ENCODE results near the gene EML6. TPM values are rescaled to one million over a fixed set of nuclear protein-coding genes. Genes with fewer than 3 reads are reported as not detected.

The EML6 gene
- polyA plus RNA-seq, 1 of the 3 experiments (the other 2 are of a cell fraction): 1.1 TPM

GRCh38 chr2:54906716-54907115 is 183.3 kb downstream of the EML6 start:
- POLR2A ChIA-PET: no interaction called here
- 78% methylated on average over 3 of the region's 3 CpGs for WGBS (ENCODE audit: low lambda C conversion rate)

GRCh38 chr2:54907663-54908062 is 184.2 kb downstream of the EML6 start:
- Histone ChIP-seq H3K4me2 (no peak overlapping the region), H3K27me3 (ENCODE audit: insufficient read depth) (no peaks in the 10 kb centered on the region), H3F3A (replicated peaks; ENCODE audit: insufficient read depth) (peaks cover 33% of the 10 kb centered on the region), H3K9me3 (no peaks in the 10 kb centered on the region), H4K20me1 (ENCODE audit: insufficient read depth) (no peaks in the 10 kb centered on the region), H2AFZ (ENCODE audit: low read depth) (no peak overlapping the region), H3K27ac (ENCODE audit: low read depth in 2 of 2, low read length in 1 of 2) (no peak overlapping the region), H3K4me1 (ENCODE audit: control insufficient read depth in 1 of 2, insufficient read depth in 2 of 2, low read depth in 1 of 2, low read length in 1 of 2) (peaks cover 7 to 24% of the 10 kb centered on the region in 2 experiments), H3K36me3 (replicated peaks in 1 of 2; ENCODE audit: control insufficient read depth in 1 of 2, insufficient read depth in 2 of 2, low read length in 1 of 2) (no peaks in the 10 kb centered on the region), H3K4me3 (ENCODE audit: low read depth in 2 of 2, low read length in 1 of 2) (no peak overlapping the region), H3K9ac (no peak overlapping the region), H3K9me2 (no peaks in the 10 kb centered on the region), H3K79me2 (ENCODE audit: insufficient read depth) (no peaks in the 10 kb centered on the region)
- DNase-seq: no peak
- ChIA-PET CTCF (interaction anchor here (0.7 kb wide), 1 partner anchor 8 kb away, joined by 4 read pairs; no protein-coding TSS in a partner anchor), POLR2A (no interaction called here)
- 100% methylated on average over 1 of the region's 1 CpG for WGBS (ENCODE audit: low lambda C conversion rate)
- TF ChIP-seq ELF1 (IDR thresholded peaks at IDR 0.05) (no peak), JUND (IDR thresholded peaks at IDR 0.05) (no peak), FOXM1 (IDR thresholded peaks at IDR 0.05; ENCODE audit: low read depth) (no peak), GABPA (IDR thresholded peaks at IDR 0.05; ENCODE audit: low read depth) (no peak), RXRA (IDR thresholded peaks at IDR 0.05; ENCODE audit: borderline replicate concordance, low read depth) (no peak)

More at GRCh38 chr2:54906716-54907115, 183.3 kb downstream of the EML6 start:
- H3K9ac ChIP-seq: no peak overlapping the region
- no peaks in the 10 kb centered on the region for H3K36me3 ChIP-seq (replicated peaks in 1 of 2; ENCODE audit: control insufficient read depth in 1 of 2, insufficient read depth in 2 of 2, low read length in 1 of 2)
- no peak for DNase-seq
- no peak overlapping the region for H3K4me3 ChIP-seq (ENCODE audit: low read depth in 2 of 2, low read length in 1 of 2)
- no peak for TF ChIP-seq RXRA (IDR thresholded peaks at IDR 0.05; ENCODE audit: borderline replicate concordance, low read depth)
- no peak for TF ChIP-seq RAD21 (IDR thresholded peaks at IDR 0.05; ENCODE audit: low read length)
- TF ChIP-seq NFIC (IDR thresholded peaks at IDR 0.05; ENCODE audit: borderline replicate concordance): no peak
- no peak for TF ChIP-seq REST (IDR thresholded peaks at IDR 0.05; ENCODE audit: low read depth, low read length)
- TF ChIP-seq SMC3 (IDR thresholded peaks at IDR 0.05; ENCODE audit: low read depth, low read length): no peak
- no peak for TF ChIP-seq MAX (IDR thresholded peaks at IDR 0.05; ENCODE audit: low read depth)
- no peak for TF ChIP-seq GATA2 (CRISPR knock-in tag; IDR thresholded peaks at IDR 0.05)
- peaks cover 7 to 24% of the 10 kb centered on the region in 2 experiments for H3K4me1 ChIP-seq (ENCODE audit: control insufficient read depth in 1 of 2, insufficient read depth in 2 of 2, low read depth in 1 of 2, low read length in 1 of 2)
- H2AFZ ChIP-seq (ENCODE audit: low read depth): no peak overlapping the region
- H3K27me3 ChIP-seq (ENCODE audit: insufficient read depth): no peaks in the 10 kb centered on the region
- H3K27ac ChIP-seq (ENCODE audit: low read depth in 2 of 2, low read length in 1 of 2): no peak overlapping the region
- H3K4me2 ChIP-seq: no peak overlapping the region
- H3F3A ChIP-seq (replicated peaks; ENCODE audit: insufficient read depth): peaks cover 35% of the 10 kb centered on the region
- CTCF ChIA-PET: interaction anchor here (0.7 kb wide), 1 partner anchor 262 kb away, joined by 3 read pairs; no protein-coding TSS in a partner anchor
- H4K20me1 ChIP-seq (ENCODE audit: insufficient read depth): no peaks in the 10 kb centered on the region
- H3K9me2 ChIP-seq: no peaks in the 10 kb centered on the region
- H3K9me3 ChIP-seq: no peaks in the 10 kb centered on the region
- H3K79me2 ChIP-seq (ENCODE audit: insufficient read depth): no peaks in the 10 kb centered on the region

Data from SK-N-SH (cell line).